Activated effector memory CD4-positive, alpha-beta T cell treated with Interleukin-2 at 50 U/mL for 16 hours (primary cell): ENCODE data around the gene CDH18.

Experiments
- DNase-seq: peaks from one replicate; pipeline ENCODE4 v3.0.0-alpha.2; 2020

The CDH18 gene

DNA sequence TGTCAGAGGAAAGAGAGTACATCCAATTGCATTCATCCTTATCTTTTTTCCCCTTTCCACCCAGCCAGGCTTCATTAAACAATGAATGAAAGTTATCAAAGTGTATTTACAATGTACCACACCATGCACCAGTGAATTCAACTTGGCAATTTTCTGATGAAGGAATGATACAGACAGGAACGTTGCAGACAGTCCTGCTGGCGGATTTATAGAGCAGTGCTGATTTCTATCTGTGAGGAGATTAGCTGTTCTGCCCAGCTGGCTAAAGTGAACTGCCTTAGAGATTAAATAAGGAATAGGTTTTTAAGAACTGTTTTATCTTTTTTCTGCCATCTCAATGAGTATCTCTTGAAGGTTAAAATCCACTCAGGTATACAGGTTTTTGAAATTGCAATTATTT lies 403.9 kb downstream of the CDH18 start:
- DNase-seq, result no peak

DNA sequence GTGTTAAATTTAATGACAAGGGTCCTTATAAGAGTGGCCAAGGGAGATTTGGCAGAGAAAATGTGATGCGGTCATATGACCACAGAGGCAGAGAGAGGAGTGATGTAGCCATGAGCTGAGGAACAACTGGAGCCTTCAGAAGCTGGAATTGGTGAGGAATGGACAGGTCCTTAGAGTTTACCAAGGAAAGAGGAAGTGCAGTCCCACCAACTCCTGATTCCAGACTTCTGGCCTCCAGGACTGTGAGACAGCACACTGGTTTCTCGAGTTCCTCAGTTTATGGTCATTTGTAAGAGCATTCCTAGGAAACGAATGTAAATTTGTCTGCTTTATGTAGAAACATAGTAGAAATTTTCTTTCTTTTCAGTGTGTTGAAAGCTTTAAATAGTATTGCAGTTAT lies 410.1 kb downstream of the CDH18 start:
- no peak for DNase-seq

DNA sequence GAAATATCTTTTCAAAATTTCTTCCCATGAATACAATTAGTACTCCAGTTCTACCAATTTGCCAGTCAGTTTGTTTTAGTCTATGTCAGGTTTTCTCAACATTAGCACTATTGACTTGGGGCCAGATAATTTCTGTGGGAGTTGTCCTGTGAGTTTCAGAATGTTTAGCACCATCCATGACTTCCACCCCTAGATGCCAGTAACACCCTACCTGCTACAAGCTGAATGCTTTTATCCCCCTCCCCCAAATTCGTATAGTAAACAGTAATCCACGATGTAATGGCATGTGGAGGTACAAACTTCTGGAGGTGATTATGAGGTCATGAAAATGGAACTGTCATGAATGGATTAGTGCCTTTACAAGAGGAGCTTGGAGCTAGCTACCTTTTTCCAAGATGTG lies 420.0 kb downstream of the CDH18 start:
- DNase-seq, result no peak

DNA sequence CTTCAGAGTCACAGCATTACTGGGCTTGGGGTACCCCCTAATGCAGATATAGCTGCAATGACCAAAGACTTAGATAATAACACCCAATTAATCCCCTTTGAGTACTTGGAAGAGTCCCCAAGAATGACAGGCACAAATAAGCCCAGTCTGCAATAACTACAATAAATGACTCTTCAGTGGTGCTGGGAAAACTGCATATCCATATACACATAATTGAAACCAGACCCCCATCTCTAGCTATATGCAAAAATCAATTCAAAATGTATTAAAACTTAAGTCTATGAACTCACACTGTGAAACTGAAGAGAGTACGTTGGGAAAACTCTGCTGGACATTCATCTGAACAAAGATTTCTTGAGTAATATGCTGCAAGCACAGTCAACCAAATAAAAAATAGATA lies 422.5 kb downstream of the CDH18 start:
- DNase-seq, result no peak

DNA sequence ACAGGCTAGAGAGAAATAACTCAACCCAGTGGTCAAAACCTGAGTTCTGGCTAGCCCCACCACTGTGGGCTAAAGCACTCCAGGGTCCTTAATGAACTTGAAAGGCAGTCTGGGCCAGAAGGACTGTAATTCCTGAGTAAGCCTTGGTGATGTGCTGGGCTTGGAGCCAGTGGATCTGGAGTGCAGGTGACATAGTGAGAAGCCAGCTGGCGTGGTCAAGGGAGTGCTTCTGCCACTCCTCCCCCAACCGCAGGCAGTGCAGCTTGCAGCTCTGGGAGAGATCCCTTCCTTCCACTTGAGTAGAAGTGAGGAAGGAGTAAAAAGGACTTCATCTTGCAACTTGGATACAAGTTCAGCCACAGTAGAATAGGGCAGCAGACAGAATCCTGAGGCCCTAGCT lies 424.0 kb downstream of the CDH18 start:
- DNase-seq, result no peak

DNA sequence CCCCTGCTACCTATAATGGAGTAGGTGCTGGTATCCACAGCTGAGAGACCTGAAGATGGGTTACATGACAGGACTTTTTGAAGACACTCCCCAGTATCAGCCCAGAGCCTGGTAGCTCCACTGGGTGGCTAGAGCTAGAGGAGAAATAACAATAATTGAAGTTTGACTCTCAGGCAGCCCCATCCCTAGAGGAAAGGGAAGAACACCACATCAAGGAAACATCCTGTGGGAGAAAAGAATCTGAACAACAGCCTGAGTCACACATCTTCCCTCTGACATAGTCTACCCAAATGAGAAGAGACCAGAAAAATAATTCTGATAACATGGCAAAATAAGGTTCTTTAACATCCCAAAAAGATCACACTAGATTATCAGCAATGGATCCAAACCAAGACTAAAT lies 432.1 kb downstream of the CDH18 start:
- no peak for DNase-seq

DNA sequence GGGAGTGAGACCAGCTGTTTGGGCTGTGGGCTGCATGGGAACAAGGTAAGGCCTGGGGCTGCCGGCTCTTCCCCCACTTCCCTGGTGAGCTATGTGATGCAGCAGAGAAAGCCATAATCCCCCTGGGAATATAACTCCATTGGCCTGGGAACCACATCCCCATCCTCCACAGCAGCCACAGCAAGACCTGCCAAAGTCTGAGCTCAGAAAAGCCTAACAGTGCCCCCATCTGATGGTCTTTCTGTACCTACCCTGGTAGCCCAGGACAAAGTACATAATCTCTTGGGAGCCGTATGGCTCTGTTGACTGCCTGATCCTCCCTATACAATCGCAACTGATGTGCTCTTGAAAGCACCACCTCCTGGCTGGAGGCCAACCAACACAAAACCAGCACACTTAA lies 432.6 kb downstream of the CDH18 start:
- DNase-seq, result no peak

DNA sequence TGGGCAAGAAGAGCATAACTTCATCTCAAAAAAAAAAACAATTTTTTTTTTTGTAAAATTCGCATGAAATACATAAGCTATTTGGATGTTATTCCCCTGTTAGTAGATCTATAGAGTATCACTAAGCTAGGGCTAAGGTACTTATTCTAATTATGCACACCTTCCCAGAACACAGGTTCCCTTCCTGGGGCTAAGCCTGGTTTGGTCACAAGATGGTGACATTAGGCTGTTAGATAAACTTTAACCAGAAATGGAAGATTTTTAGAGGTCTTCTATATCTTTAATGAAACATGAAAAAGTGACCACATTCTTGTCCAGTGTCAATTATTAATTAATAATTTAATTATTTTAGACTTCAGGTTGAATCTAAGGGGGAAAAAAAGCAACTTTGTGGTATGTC lies 433.5 kb downstream of the CDH18 start:
- DNase-seq, result no peak

DNA sequence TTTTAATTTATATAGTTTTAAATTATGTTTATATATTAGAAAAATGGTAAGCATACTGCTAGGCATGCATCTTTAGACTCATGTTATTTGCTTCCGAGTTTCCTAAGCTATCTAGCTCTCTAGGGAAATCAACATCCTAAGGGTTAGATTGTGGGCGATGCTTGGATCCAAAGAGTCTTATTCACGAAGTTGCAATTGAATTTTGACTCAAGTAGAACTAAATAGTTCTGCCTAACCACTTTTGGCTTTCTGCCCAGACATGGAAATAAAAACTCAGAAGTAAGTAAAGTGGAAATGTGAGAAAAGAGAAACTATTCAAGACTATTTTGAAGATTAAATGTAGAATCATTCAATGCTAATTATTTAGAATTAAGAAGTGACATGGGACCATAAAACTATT lies 440.4 kb downstream of the CDH18 start:
- DNase-seq, result no peak

DNA sequence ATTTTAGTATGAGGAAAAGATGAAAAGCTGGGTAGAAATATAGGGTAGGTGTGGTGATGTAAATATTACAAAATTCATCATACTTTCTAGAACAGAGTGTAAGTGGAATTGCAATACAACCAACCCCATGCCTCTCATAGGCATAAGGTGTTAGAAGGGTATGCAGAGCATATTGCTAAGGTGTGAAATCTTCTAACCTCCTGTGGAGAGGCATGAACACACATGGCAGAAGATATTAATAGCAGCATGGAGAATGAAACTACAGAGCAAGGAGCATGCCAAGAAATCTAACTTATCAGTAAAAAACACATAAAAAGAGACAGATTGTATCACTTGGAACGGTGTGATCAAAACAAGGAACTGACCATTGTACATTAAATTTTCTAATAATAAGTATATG lies 441.5 kb downstream of the CDH18 start:
- DNase-seq, result no peak

DNA sequence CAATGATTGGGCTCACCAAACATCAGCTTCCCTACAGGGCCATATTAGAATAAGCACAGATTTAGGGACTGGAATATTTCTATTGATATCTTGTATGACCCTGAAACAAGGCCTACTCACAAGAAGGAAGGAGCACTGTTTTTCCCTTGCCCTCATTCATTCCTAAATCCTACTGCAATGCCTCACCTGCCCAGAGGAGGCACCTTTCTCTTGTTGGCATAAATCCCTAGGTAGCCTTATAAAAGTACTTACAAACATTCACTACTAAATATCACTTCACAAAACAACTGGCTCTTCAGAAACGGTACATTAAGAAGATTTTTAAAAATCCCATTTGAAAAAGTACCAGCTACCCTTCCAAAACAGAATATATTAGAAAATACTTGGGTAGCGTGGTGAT lies 449.4 kb downstream of the CDH18 start:
- no peak for DNase-seq

DNA sequence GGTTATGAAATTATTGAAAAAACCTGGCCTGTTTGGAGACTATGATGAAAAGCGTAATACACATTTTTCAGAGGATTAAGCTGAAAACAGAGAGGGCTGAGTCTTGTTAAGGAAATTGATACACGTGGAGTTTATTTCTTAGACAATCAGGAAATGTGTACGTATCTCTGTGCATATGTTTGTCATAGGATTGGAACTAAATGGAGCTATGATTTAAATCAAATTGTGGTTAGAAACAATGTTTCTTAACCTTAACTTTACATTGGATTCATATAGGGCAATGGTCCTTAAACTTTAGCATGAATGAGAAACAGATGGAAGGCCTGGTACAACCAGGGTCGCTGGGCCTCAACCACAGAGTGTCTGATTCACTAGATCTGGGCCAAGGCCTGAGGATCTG lies 451.6 kb downstream of the CDH18 start:
- DNase-seq, result no peak

DNA sequence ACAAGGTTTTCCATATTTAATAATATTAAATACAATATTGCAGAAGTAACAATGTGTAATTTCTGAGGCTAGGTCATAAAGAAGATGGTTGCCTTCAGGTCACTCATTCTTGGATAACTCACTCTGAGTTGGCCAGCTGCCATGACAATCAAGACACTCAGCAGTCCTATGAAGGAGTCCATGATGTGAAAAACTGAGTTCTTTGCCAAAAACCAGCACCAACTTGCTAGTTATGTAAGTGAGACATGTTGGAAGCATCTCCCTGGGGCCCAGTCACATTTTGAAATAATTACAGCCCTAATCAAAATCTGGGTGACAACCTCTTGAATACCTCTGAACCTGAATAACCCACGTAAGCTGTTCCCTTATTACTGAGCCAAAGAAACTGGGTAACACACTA lies 453.2 kb downstream of the CDH18 start:
- DNase-seq, result no peak

DNA sequence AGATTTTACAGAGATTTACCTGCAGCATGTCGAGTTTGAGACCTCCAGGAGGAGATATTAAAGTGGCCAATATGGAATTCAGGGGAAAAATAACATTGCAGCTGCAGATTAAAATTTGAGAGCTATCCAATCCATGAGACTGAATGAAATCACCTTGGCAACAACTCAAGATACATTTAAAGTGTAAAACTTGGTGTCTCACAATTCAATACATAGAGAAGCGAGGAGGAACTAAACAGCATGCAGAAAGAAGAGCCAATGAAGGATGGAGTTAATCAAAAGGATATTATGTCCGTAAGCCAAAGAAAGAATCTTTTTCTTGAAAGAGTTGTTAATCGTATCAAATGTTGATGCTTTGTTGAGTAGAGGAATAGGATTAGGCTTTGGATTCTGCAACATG lies 455.1 kb downstream of the CDH18 start:
- DNase-seq, result no peak

DNA sequence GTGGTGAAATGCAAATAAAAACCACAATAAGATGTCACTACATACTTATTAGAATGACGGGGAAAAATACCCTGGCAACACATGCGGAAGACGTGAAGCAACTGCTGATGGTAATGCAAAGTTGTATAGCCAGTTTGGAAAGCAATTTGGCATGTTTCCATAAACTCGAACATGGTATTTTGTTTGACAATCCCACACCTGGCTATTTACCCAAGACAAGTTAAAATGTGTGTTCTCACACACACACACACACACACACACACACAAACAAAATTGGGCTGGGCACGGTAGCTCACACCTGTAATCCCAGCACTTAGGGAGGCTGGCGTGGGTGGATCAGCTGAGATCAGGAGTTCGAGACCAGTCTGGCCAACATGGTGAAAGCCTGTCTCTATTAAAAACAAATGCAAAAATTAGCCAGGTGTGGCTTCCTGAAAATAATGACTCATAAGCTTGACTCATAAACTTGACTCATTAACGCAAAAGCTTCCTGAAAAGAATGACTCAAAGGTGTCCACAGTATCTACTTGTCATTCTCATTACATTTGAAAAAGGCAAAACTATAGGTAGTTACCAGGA lies 456.5 kb downstream of the CDH18 start:
- no peak for DNase-seq

DNA sequence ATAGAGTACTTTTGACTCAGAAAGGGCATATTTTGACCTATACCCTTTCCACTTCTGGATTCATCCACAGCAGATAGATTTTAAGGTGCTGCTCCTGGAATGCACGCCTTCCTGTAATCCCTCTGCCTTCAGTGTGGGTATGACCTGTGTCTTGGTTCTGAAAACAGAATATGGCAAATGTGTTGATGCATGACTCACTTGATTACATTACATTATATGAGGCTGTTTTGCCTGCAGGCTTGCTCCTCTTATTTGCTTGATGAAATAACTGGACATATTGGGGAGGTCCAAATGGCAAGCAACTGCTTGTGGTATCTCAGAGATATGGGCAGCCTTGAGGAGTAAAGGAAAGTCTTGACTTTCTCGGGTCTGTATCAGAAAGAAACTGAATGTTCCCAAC lies 468.6 kb downstream of the CDH18 start:
- no peak for DNase-seq

DNA sequence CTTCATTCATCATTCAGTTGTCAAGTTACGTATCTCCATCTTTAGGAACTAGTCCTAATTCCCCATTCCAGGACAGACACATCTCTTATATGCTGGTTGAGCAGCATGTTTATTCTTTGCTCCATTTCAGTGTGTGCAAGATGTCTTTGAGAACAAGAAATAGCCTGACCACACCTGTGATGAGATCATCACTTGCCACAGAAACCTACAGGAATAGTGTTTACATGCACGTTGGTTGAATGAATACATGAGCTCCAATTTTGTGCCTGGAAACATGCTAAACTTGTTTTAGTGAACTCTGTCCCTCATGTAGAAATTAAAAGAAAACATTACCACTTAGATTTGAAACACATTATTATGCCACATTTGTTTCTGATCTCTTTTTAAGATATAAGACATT lies 489.1 kb downstream of the CDH18 start:
- no peak for DNase-seq

DNA sequence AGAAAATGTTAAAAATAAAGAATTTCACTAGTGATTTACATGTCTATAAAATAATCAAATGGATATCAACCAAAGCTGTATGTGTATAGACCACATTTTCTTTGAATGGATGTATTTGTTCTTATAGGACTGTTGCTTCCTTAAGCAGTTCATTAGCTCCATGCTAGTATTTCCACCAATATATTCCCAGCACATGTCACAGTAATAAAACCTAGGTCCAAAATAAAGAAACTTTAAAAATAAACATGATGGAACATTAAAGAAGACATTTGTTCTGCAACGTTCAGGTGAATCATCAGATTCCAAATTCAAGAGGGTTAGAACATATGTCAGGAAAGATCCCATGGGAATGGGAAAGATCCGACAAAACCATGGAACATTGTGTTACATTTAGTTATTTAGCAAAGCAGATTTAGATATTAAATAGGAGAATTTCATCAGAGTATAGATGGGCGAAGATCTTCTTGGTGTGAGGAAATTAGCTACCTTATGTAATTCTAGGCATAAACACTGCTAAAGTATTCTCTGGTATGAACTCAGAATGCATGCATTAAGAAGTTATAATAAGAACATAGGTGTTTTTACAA lies 490.7 kb downstream of the CDH18 start:
- no peak for DNase-seq

DNA sequence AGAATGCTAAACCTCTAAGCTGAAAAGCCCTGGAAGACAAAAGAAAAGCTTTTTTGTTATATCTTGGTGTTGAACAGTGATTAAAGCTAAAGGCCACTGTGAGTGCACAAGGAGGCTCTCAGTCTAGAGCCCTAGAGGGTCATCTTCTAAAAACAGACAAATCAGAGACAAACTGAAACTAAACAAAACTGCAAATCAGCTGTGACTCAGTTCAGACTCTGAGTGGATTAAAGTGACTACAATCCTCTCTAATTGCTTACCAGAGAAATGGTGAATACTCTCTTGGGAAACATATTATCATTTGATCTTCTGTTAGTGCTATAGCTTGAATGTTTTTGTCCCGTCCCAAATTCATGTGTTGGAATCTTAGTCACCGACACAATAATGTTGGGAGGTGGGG lies 491.9 kb downstream of the CDH18 start:
- DNase-seq, result no peak

DNA sequence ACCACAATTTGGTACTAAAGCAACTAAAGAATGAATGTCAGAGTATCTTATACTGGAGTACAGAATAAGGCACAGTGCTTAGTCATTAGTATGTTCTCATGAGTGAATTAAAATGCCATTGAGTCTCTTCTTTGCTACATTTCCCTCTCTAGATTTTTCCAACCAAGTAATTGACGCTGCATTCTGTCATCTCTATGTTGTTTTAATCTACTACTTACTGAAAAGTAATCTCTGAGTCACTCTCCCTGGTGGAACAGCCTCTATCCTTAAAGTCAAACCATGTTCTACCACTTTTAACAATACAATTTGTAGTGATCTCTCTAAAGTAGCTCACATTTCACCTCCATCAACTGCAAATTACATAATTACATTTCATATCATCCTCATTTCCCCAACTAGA lies 495.1 kb downstream of the CDH18 start:
- no peak for DNase-seq

DNA sequence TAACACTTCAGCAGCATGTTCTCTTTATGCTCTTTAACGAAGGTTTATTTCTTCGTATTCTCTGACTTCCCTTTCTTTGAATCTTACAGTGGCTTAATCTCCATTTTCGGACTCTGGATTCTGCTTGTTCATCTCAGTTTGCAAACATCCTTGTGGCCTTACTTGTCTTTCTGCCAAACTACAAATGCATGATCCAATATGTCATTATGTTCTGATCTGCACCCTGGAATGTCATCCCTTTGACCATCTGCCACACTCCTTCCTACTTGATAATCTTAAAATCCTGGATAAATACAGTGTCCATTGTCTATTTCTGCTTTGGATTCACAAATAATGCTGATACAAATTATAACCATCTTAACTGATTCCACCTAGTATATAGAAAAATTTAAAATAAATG lies 499.2 kb downstream of the CDH18 start:
- no peak for DNase-seq

DNA sequence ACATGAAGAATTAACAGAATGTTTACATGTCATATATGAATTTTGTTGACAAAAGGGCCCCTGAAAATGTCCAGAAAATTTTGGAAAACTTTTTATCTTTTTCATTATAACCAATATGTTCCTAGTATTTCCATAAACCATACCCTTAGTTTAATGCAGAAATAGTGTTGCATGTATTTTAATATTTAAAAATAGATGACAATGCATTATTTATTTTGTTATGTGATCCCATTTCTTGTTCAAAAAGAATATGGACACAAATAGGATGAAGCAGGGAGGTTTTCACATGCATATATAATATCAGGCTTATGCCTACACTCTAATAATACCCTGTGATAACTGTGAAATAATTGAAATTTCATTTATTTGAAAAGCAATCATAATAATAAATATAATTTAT lies 500.5 kb downstream of the CDH18 start:
- no peak for DNase-seq

DNA sequence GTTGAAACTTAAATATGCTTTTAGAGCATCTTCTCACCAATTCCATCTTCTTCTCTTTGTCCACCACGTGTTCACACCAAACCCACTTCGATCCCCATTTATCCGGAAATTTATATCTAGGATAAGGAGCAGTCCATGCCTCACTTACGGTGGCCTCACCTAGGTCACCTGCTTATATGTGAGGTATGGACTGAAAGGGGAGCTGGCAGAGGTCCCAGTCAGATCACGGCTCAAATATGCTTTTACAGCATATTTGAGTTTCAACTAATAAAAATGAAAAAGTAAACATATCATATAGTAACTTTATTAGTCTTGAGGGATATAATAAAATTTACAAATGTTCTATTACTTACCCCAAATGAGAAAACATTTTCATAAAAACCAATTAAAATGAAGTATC lies 508.4 kb downstream of the CDH18 start:
- no peak for DNase-seq

DNA sequence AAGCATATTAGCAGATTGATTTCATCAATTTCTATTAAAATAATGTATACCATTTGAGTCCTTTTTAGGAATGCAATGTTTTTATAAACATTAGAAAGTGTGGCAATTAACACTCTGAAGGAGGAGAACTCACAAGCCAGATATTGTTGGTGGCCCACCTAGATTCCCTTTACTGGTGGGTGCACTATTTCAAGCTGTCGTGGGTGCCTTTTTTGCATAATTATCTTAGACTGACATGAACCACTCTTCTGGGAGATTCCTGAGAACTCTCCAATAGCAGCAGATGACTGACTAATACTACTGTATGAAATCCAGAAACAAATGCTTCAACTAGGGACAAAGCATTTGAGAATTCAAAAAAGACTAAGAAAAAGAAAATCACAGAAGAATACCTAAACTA lies 526.0 kb downstream of the CDH18 start:
- DNase-seq, result no peak

DNA sequence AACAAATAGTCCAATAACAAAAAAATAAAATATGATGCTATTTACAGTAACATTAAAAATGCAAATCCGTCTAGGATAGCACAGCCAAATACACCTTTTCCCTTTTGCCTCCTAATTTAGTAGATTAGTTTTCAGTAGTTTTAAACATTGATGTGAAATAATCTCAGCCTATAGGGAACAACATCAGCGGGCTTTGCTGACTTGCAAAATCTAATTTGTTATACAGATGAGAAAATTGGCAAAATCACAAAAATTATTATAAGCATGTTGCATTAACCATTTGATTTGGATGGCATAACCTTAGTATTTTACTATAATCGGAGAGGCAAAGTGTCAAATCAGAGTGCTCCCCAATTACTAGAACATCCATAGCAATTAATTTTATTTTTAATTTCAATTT lies 563.5 kb downstream of the CDH18 start:
- no peak for DNase-seq
